ENCODE data around the gene SLC66A1.
A peak's percentile ranks its signal among the peaks of the same experiment; 100 is the strongest.

Gene SLC66A1

GRCh38 chr1:19340387-19340937, 28.3 kb downstream of the SLC66A1 start:
- H4K20me1 ChIP-seq (ENCODE audit: insufficient read depth, low read length): 0 out of 2 replicates have a peak, but pooled peaks cover 18% of the 10 kb centered on the region
- no peak overlapping the region for H3K4me2 ChIP-seq (ENCODE audit: insufficient read depth, low read length)
- no peaks in the 10 kb centered on the region for H3K79me2 ChIP-seq (ENCODE audit: insufficient read depth, low read length)
- TF ChIP-seq EZH2 (IDR thresholded peaks at IDR 0.05; ENCODE audit: borderline replicate concordance, low read depth, low read length, severe bottlenecking): no peak
- TF ChIP-seq CTCF (IDR thresholded peaks at IDR 0.05; ENCODE audit: borderline replicate concordance, extremely low read depth, low read length, poor library complexity, severe bottlenecking): no peak
- H3K9me3 ChIP-seq (ENCODE audit: insufficient read depth, low read length, severe bottlenecking): no peaks in the 10 kb centered on the region
- H3K4me1 ChIP-seq (ENCODE audit: insufficient read depth, low read length): no peaks in the 10 kb centered on the region
- peaks cover 56% of the 10 kb centered on the region for H3K36me3 ChIP-seq (ENCODE audit: insufficient read depth, low read length)
- H3K27me3 ChIP-seq (ENCODE audit: insufficient read depth, low read length, poor library complexity): no peaks in the 10 kb centered on the region
- ATAC-seq (ENCODE audit: insufficient read depth, low read depth) (no peak), DNase-seq (no peak)
- H3K9ac ChIP-seq (ENCODE audit: low read depth, low read length): no peak overlapping the region
- no peak overlapping the region for H3K4me3 ChIP-seq (ENCODE audit: low read depth in 1 of 2, low read length in 2 of 2)
- no peak overlapping the region for H3K27ac ChIP-seq (ENCODE audit: low read length)
- H2AFZ ChIP-seq (ENCODE audit: low read depth, low read length): no peak overlapping the region

GRCh38 chr1:19341201-19342061, 29.3 kb downstream of the SLC66A1 start:
- Histone ChIP-seq H3K4me1 (ENCODE audit: insufficient read depth, low read length) (no peaks in the 10 kb centered on the region), H3K9me3 (ENCODE audit: insufficient read depth, low read length, severe bottlenecking) (no peaks in the 10 kb centered on the region), H3K27ac (ENCODE audit: low read length) (no peak overlapping the region), H2AFZ (ENCODE audit: low read depth, low read length) (no peak overlapping the region), H3K36me3 (ENCODE audit: insufficient read depth, low read length) (peaks cover 60% of the 10 kb centered on the region), H3K4me3 (ENCODE audit: low read depth in 1 of 2, low read length in 2 of 2) (no peak overlapping the region), H3K27me3 (ENCODE audit: insufficient read depth, low read length, poor library complexity) (no peaks in the 10 kb centered on the region), H3K79me2 (ENCODE audit: insufficient read depth, low read length) (no peaks in the 10 kb centered on the region), H3K9ac (ENCODE audit: low read depth, low read length) (no peak overlapping the region), H3K4me2 (ENCODE audit: insufficient read depth, low read length) (no peak overlapping the region), H4K20me1 (ENCODE audit: insufficient read depth, low read length) (0 out of 2 replicates have a peak, but pooled peaks cover 18% of the 10 kb centered on the region)
- ATAC-seq (ENCODE audit: insufficient read depth, low read depth): peak; percentile 78
- TF ChIP-seq CTCF (IDR thresholded peaks at IDR 0.05; ENCODE audit: borderline replicate concordance, extremely low read depth, low read length, poor library complexity, severe bottlenecking) (peak; percentile 91), EZH2 (IDR thresholded peaks at IDR 0.05; ENCODE audit: borderline replicate concordance, low read depth, low read length, severe bottlenecking) (no peak)
- DNase-seq: peak; percentile 69

GRCh38 chr1:19342062-19342750, 30.1 kb downstream of the SLC66A1 start:
- H2AFZ ChIP-seq (ENCODE audit: low read depth, low read length): no peak overlapping the region
- no peak overlapping the region for H3K4me2 ChIP-seq (ENCODE audit: insufficient read depth, low read length)
- no peak overlapping the region for H3K9ac ChIP-seq (ENCODE audit: low read depth, low read length)
- H3K27ac ChIP-seq (ENCODE audit: low read length): no peak overlapping the region
- DNase-seq (no peak), ATAC-seq (ENCODE audit: insufficient read depth, low read depth) (no peak)
- no peak for TF ChIP-seq EZH2 (IDR thresholded peaks at IDR 0.05; ENCODE audit: borderline replicate concordance, low read depth, low read length, severe bottlenecking)
- TF ChIP-seq CTCF (IDR thresholded peaks at IDR 0.05; ENCODE audit: borderline replicate concordance, extremely low read depth, low read length, poor library complexity, severe bottlenecking): no peak
- H3K79me2 ChIP-seq (ENCODE audit: insufficient read depth, low read length): no peaks in the 10 kb centered on the region
- H3K27me3 ChIP-seq (ENCODE audit: insufficient read depth, low read length, poor library complexity): no peaks in the 10 kb centered on the region
- H3K9me3 ChIP-seq (ENCODE audit: insufficient read depth, low read length, severe bottlenecking): no peaks in the 10 kb centered on the region
- no peak overlapping the region for H3K4me3 ChIP-seq (ENCODE audit: low read depth in 1 of 2, low read length in 2 of 2)
- peaks cover 60% of the 10 kb centered on the region for H3K36me3 ChIP-seq (ENCODE audit: insufficient read depth, low read length)
- H4K20me1 ChIP-seq (ENCODE audit: insufficient read depth, low read length): peaks cover 20% of the 10 kb centered on the region; the same call in 1 of the 2 replicates
- no peaks in the 10 kb centered on the region for H3K4me1 ChIP-seq (ENCODE audit: insufficient read depth, low read length)

All from DND-41 (cell line).